ENCODE data around the gene CA5B. TPM values are rescaled to one million over a fixed set of nuclear protein-coding genes. Genes with fewer than 3 reads are reported as not detected.

Gene CA5B
- total RNA-seq, 2 experiments from 2014 or later: 14.1 to 14.4 TPM

GRCh38 chrX:15834053-15834452 is 96.0 kb downstream of the CA5B start:
- TF ChIP-seq, protein P1, sequence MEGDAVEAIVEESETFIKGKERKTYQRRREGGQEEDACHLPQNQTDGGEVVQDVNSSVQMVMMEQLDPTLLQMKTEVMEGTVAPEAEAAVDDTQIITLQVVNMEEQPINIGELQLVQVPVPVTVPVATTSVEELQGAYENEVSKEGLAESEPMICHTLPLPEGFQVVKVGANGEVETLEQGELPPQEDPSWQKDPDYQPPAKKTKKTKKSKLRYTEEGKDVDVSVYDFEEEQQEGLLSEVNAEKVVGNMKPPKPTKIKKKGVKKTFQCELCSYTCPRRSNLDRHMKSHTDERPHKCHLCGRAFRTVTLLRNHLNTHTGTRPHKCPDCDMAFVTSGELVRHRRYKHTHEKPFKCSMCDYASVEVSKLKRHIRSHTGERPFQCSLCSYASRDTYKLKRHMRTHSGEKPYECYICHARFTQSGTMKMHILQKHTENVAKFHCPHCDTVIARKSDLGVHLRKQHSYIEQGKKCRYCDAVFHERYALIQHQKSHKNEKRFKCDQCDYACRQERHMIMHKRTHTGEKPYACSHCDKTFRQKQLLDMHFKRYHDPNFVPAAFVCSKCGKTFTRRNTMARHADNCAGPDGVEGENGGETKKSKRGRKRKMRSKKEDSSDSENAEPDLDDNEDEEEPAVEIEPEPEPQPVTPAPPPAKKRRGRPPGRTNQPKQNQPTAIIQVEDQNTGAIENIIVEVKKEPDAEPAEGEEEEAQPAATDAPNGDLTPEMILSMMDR (IDR thresholded peaks at IDR 0.05): no peak
- H3K27ac Mint-ChIP-seq: no peak overlapping the region
- DNase-seq: no peak
- peaks cover 4% of the 10 kb centered on the region for H3K4me1 Mint-ChIP-seq (ENCODE audit: low read depth)
- H3K4me3 Mint-ChIP-seq: no peak overlapping the region
- POLR2A ChIA-PET: no interaction called here
- intact Hi-C loops (cut with micrococcal nuclease): no loop called here
- CTCF ChIA-PET: no interaction called here
- no peaks in the 10 kb centered on the region for H3K9me3 Mint-ChIP-seq
- peaks cover 3% of the 10 kb centered on the region for H3K36me3 Mint-ChIP-seq (ENCODE audit: low read depth)
- ATAC-seq: no peak
- no peaks in the 10 kb centered on the region for H3K27me3 Mint-ChIP-seq

DNA sequence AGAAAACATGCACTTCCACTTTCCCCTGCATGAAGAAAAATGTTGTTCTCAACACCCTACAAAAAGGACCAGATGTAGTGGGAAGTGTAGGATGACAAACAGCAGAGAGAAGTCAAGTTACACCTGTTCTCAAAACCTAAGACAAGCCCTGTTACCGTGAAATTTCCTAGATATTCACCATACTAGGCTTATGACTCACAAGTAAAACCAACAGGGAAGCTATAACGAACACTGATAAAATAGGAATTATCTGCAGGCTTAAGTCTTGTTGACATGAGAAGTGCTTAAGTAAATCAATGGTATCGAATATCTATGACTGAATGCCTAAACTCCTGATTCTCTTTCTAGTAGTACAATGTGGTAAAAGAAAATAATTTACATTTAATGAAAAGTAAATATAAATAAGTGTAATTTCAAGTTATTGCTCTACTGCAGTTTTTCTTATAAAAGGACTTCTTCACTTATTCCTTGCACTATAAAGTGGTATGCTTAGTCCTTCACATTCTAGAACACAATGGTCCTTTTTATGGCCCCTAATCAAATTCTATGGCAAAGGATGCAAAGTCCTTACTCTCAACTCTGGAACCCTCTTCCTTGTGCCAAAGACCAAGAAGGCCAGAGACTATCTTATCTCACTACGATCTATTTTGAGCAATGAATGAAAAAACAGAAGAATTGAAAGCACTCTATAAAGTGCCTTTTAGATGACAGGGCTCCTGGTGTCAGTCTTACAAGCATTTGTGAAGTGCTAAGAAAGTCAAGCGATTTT is 96.9 kb downstream of the CA5B start:
- TF ChIP-seq, protein P1 (IDR thresholded peaks at IDR 0.05): no peak
- intact Hi-C loops (cut with micrococcal nuclease): no loop called here
- ATAC-seq: no peak
- Mint-ChIP-seq H3K27ac (no peak overlapping the region), H3K27me3 (no peaks in the 10 kb centered on the region), H3K36me3 (ENCODE audit: low read depth) (peaks cover 3% of the 10 kb centered on the region), H3K9me3 (no peaks in the 10 kb centered on the region), H3K4me1 (ENCODE audit: low read depth) (peaks cover 4% of the 10 kb centered on the region), H3K4me3 (no peak overlapping the region)
- no peak for DNase-seq
- POLR2A ChIA-PET: no interaction called here
- CTCF ChIA-PET: no interaction called here

Other genes starting within 250 kb of the CA5B start
- 1 to 10 TPM in 1 of 2 experiments, under 1 TPM in 1; 0.74 to 1.2 TPM for gene PIR, start 244.9 kb upstream of the CA5B start, total RNA-seq
- gene BMX, start 237.5 kb upstream of the CA5B start, total RNA-seq: not detected
- gene ACE2, start 137.3 kb upstream of the CA5B start, total RNA-seq: not detected
- under 1 TPM; 0.38 to 0.58 TPM for gene CLTRN, start 73.5 kb upstream of the CA5B start, total RNA-seq
- 10 to 100 TPM; 11.6 to 14.7 TPM for gene ZRSR2, start 52.2 kb downstream of the CA5B start, total RNA-seq
- 10 to 100 TPM; 22.6 to 28.8 TPM for gene AP1S2, start 116.5 kb downstream of the CA5B start, total RNA-seq

All from activated CD8-positive, alpha-beta T cell treated with anti-CD3 and anti-CD28 coated beads for 36 hours (primary cell).